HEK293T (cell line): ENCODE results near the gene FAM210A.

Source experiments
- CTCF ChIA-PET: fragments of 350-600 bp; formaldehyde crosslinking; extraction: SDS; loops from one replicate; lab custom pipeline; 2021; ENCODE audit warnings: antibody characterized with exemption, inconsistent platforms; lab: Yijun Ruan, JAX
- POLR2A ChIA-PET: fragments of 350-600 bp; formaldehyde crosslinking; extraction: SDS; loops from one replicate; lab custom pipeline; 2020; ENCODE audit warnings: antibody characterized with exemption, inconsistent platforms; lab: Yijun Ruan, JAX
- DNase-seq: peaks from one replicate; pipeline ENCODE4 v3.0.0; 2012; ENCODE audit warnings: mixed read lengths; ENCODE audit errors: extremely low spot score
- ARNT ChIP-seq: fragments of 450-650 bp; IDR thresholded peaks from 2 replicates; pipeline ENCODE4 v1.6.1; 2017; ENCODE audit warnings: mild to moderate bottlenecking
- BHLHE40 ChIP-seq: fragments of 450-650 bp; IDR thresholded peaks from 2 replicates; pipeline ENCODE4 v1.6.1; 2016; ENCODE audit warnings: mild to moderate bottlenecking, moderate library complexity, borderline replicate concordance
- CTBP1 ChIP-seq: fragments of 450-650 bp; IDR thresholded peaks from 2 replicates; pipeline ENCODE4 v1.6.1; 2016; ENCODE audit warnings: borderline replicate concordance
- ELF4 ChIP-seq: fragments of 450-650 bp; IDR thresholded peaks from 2 replicates; pipeline ENCODE4 v1.6.1; 2017; ENCODE audit warnings: antibody characterized with exemption
- FOXA1 ChIP-seq: fragments of 450-650 bp; IDR thresholded peaks from 2 replicates; pipeline ENCODE4 v1.6.1; 2016; ENCODE audit warnings: mild to moderate bottlenecking
- FOXK2 ChIP-seq: fragments of 450-650 bp; IDR thresholded peaks from 2 replicates; pipeline ENCODE4 v1.6.1; 2016; ENCODE audit warnings: mild to moderate bottlenecking
- FOXM1 ChIP-seq: fragments of 450-650 bp; IDR thresholded peaks from 2 replicates; pipeline ENCODE4 v1.6.1; 2017; ENCODE audit warnings: mild to moderate bottlenecking, borderline replicate concordance
- HDGF ChIP-seq: fragments of 450-650 bp; IDR thresholded peaks from 2 replicates; pipeline ENCODE4 v1.6.1; 2017; ENCODE audit warnings: antibody characterized with exemption, borderline replicate concordance
- L3MBTL2 ChIP-seq: fragments of 450-650 bp; conservative IDR thresholded peaks from 2 replicates; pipeline ENCODE4 v1.6.1; 2016; ENCODE audit warnings: mild to moderate bottlenecking
- LEF1 ChIP-seq: fragments of 450-650 bp; IDR thresholded peaks from 2 replicates; pipeline ENCODE4 v1.6.1; 2017; ENCODE audit warnings: mild to moderate bottlenecking, borderline replicate concordance
- NFRKB ChIP-seq: fragments of 450-650 bp; IDR thresholded peaks from 2 replicates; pipeline ENCODE4 v1.6.1; 2016; ENCODE audit warnings: mild to moderate bottlenecking, moderate library complexity
- SP1 ChIP-seq: fragments of 450-650 bp; IDR thresholded peaks from 2 replicates; pipeline ENCODE4 v1.6.1; 2017
- SUZ12 ChIP-seq: fragments of 450-650 bp; IDR thresholded peaks from 2 replicates; pipeline ENCODE4 v1.6.1; 2016; ENCODE audit warnings: mild to moderate bottlenecking
- TARDBP ChIP-seq: fragments of 450-650 bp; IDR thresholded peaks from 2 replicates; pipeline ENCODE4 v1.6.1; 2016
- ZNF384 ChIP-seq: fragments of 450-650 bp; IDR thresholded peaks from 2 replicates; pipeline ENCODE4 v1.6.1; 2016
- TF ChIP-seq, protein P1 (sequence below): fragments of 450-650 bp; IDR thresholded peaks from 2 replicates; pipeline ENCODE4 v1.6.1; 2016

The FAM210A gene

DNA sequence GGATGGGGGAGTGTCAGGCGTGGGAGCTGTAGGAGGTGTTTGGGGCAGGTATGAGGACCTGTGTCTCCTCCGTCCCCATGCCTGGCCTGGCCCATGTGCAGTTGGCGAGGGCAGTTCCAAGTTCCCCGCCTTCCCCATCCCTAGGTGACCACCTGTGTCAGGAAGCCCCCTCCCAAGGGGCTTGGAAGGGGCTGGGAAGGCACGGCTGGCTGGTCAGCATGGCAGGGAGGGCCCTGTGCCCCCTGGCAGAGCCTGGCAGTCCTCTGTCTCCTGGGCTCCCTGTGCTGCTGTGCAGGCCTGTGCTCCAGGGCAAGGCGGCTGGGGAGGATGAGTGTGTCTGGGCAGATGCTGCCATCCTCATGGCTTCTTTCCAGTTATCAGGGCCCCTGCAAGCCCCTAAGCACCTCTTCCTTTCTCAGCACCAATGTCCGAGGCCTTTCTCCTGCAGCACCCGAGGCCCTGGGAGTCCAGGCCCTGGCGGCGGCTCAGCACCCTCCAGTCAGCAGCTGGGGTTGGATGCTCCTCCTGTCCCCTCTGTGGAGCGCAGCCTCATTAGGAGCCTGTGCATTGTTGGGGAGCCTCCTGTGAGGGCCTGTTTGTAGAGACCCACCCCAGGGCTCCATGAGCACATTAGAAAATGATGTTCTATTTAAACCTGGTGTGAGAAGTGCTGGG lies 101.7 kb downstream of the FAM210A start:
- POLR2A ChIA-PET, result no interaction called here
- DNase-seq, result no peak
- TF ChIP-seq SUZ12 (no peak), ARNT (no peak), LEF1 (no peak), SP1 (no peak), CTBP1 (no peak), BHLHE40 (no peak)
- CTCF ChIA-PET, result no interaction called here

DNA sequence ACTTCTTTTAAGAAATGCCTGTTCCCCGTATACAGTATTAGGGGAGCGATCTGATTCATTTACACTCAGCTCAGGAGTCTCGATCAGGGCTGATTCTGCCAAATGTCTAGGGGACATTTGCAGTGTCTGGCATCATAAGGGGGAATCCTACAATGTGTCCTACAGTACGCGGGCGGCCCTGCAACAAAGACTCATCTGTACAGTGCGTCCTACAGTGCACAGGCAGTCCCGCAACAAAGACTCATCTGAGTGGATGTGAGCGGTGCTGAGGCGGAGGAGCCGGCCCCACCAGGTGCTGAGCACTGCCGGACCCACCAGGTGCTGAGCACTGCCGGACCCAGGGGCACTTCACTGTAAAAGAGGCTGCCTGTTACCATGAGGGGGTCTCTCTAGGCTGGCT lies 102.5 kb downstream of the FAM210A start:
- TF ChIP-seq L3MBTL2 (no peak), SP1 (no peak), NFRKB (no peak), FOXK2 (no peak), TARDBP (no peak), CTBP1 (no peak), LEF1 (no peak), SUZ12 (no peak), FOXM1 (no peak), ARNT (no peak)
- TF ChIP-seq, protein P1, sequence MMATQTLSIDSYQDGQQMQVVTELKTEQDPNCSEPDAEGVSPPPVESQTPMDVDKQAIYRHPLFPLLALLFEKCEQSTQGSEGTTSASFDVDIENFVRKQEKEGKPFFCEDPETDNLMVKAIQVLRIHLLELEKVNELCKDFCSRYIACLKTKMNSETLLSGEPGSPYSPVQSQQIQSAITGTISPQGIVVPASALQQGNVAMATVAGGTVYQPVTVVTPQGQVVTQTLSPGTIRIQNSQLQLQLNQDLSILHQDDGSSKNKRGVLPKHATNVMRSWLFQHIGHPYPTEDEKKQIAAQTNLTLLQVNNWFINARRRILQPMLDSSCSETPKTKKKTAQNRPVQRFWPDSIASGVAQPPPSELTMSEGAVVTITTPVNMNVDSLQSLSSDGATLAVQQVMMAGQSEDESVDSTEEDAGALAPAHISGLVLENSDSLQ, result no peak
- ChIA-PET POLR2A (no interaction called here), CTCF (no interaction called here)
- DNase-seq, result no peak

DNA sequence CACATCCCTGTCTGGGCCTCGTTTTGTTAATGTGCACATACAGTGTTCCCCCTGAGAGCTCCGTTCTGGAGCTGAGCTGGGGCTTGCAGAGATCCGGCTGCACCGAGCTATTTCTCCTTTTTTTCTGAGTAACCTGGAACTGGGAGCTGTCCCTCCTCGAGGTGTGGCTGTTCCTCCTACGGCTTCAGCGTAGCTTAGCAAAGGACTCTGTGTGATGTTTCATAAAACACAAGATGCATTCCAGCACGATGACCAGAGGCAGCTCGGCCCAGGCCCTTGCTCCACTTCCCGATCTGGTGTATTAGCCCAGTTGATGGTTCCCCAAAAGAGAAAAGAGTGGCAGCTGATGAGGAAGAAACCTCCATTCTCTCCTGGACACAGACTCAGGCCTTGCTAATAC lies 103.0 kb downstream of the FAM210A start:
- no peak for DNase-seq
- CTCF ChIA-PET, result no interaction called here
- POLR2A ChIA-PET, result no interaction called here
- no peak for TF ChIP-seq FOXA1
- no peak for TF ChIP-seq TARDBP
- no peak for TF ChIP-seq LEF1
- no peak for TF ChIP-seq NFRKB
- no peak for TF ChIP-seq ARNT
- TF ChIP-seq FOXK2, result no peak
- TF ChIP-seq BHLHE40, result no peak
- TF ChIP-seq, protein P1, result no peak
- no peak for TF ChIP-seq CTBP1
- no peak for TF ChIP-seq L3MBTL2
- TF ChIP-seq SUZ12, result no peak
- TF ChIP-seq SP1, result no peak
- no peak for TF ChIP-seq ELF4
- TF ChIP-seq HDGF, result no peak

DNA sequence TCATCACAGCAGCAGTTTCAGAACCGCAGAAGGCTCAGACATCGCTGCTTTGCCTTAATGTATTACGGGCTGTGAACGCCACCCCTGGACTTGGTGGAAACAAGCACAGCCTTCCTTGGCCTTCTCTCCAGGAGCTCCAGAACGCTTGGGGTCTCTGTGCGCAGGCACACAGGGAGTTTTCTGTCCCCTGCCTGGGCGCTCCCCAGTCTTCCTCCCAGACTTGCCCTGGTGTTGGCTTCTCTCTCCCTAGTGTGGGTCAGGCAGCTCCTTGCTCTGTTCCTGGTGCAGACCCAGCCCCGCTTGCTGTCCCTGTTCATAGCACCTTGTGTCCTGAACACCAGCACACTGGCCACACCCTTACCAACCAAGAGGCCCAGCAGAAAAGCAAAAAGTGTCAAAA lies 103.6 kb downstream of the FAM210A start:
- TF ChIP-seq SUZ12, result no peak
- no peak for TF ChIP-seq ARNT
- TF ChIP-seq HDGF, result no peak
- no peak for TF ChIP-seq NFRKB
- TF ChIP-seq, protein P1, result no peak
- TF ChIP-seq FOXK2, result no peak
- no peak for TF ChIP-seq SP1
- TF ChIP-seq LEF1, result no peak
- no peak for TF ChIP-seq FOXA1
- TF ChIP-seq L3MBTL2, result no peak
- TF ChIP-seq FOXM1, result no peak
- no peak for TF ChIP-seq ZNF384
- no peak for TF ChIP-seq ELF4
- TF ChIP-seq BHLHE40, result no peak
- no peak for TF ChIP-seq CTBP1
- TF ChIP-seq TARDBP, result no peak
- ChIA-PET POLR2A (no interaction called here), CTCF (no interaction called here)
- DNase-seq, result no peak

DNA sequence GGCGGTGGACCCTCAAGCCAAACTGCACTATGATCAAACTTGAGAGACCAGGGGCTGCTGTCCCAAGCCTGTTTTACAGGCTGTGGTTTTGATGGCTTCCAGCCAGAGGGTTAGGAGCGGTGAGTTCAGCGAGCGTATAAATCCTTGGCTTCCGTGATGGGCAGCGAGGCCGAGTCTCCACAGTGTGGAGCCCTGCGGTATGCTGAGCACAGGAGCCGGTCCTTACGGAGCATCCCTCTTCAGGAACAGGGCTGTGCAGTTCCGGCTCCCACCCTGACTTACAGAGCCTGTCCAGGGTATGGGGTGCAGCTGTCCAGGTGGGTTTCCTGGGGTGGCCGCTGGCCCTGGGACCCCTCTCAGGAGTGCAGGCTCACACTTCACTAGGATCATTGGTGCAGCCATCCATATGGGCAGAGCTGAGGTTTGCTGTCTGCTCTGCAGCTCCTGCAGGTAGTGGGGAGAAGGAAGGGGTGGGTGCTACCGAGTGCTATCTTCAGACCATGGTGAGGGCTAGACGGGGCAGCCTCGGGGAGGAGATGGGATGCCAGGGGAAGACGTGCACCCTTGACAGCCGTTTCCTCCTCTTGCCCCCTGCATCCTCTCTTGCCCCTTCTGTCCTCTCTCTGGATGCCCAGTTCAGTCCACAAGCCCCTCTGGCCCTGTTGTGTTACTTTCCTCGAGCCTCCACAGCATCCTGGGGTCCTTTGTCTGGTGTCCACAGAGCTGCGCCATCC lies 104.3 kb downstream of the FAM210A start:
- DNase-seq, result no peak
- ChIA-PET CTCF (no interaction called here), POLR2A (no interaction called here)
- TF ChIP-seq SP1 (no peak), SUZ12 (no peak), LEF1 (no peak), NFRKB (no peak), L3MBTL2 (no peak), FOXK2 (no peak), HDGF (no peak), CTBP1 (no peak), BHLHE40 (no peak), FOXM1 (no peak), ELF4 (no peak), TARDBP (no peak), ARNT (no peak), ZNF384 (no peak)
- TF ChIP-seq, protein P1, result no peak
